LNCaP clone FGC (cell line): ENCODE data around the gene LRRC4B.
A peak's percentile ranks its signal among the peaks of the same experiment; 100 is the strongest.

Experiments used
- DNase-seq: peaks from one replicate; pipeline ENCODE4 v3.0.0-alpha.2; 2011; ENCODE audit warnings: low read depth
- H3K4me3 ChIP-seq: 2 replicates; pipeline ENCODE4 v1.5.1; 2011; ENCODE audit warnings: mild to moderate bottlenecking, low read depth, low read length, control low read depth
- CTCF ChIP-seq: IDR thresholded peaks from 2 replicates; pipeline ENCODE4 v1.5.1; 2012; ENCODE audit warnings: mild to moderate bottlenecking; ENCODE audit not compliant: control insufficient read depth, insufficient read depth; ENCODE audit errors: extremely low read depth

Gene LRRC4B

DNA sequence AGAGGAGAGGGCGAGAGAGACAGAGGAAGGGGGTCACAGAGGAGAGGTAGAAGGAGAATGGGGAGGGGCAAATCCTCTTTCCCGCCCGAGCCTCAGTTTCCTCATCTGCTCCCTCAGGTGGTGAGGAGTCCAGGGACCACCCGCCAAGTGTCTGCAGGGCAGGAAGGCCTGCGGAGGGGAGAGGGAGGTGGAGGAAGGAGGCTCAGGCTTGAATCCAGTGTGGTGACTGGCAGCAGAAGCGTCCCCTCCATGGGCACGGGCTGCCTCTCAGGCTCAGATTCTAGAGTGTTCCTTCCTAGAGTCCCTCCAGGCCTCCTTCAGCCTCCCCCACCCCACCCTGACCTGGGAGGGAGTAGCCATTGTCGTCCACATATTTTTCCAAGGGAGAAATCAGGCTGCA is 75.1 kb downstream of the LRRC4B start:
- TF ChIP-seq CTCF = no peak
- no peak overlapping the region for H3K4me3 ChIP-seq
- no peak for DNase-seq

DNA sequence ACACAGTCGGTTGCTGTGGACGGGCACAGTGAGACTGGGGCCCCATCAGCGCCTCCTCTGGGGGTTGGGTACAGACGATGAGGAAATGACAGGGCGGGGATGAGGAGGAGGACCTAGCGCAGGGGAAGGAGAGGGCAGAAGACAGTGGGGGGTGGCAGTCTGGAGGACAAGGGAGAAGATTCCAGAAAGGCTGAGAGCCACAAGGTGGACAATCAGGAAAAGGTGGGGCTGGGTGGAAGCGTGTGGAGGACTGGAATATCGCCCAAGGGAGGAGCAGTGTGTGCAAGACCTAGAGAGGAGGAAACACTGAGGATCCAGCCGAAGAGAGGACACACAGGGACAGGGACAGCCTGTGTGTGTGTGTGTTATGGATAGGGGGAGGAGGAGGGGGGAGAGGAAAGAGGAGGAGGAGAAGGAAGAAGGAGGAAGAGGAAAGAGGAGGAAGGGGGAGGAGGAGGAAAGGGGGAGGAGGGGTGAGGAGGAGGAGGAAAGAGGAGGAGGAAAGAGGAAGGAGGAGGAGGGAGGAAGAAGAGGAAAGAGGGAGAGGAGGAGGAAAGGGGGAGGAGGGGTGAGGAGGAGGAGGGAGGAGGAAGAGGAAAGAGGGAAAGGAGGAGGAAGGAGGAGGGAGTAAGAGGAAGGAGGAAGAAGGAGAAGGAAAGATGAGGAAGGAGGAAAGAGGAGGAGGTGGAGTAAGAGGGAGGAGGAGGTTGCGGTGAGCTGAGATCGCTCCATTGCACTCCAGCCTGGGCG is 75.8 kb downstream of the LRRC4B start:
- no peak for TF ChIP-seq CTCF
- peak; percentile 11 for DNase-seq
- H3K4me3 ChIP-seq = no peak overlapping the region

DNA sequence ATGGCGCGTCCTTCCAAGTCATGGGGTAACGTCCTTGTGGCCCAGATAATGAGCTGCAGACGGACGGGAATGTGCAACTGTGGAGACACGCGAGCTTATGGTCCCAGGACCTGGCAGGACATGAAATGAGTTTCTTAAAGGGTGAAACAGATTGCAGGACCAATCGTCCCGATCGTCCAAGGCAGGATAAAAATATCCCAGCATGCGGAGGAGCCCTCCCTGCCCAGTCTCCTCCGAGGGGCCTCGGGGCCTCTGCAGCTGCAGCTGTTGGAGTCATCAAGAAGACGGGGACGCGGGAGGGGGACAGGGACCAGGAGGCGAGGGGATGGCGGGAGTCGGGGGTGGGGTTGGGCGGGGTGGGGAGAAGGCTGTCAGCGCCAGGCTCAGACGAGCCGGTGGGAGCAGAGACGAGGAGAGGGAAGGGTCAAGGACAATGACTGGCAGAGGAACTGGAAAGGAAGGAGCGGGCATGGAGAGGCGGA is 77.2 kb downstream of the LRRC4B start:
- no peak for DNase-seq
- no peak overlapping the region for H3K4me3 ChIP-seq
- no peak for TF ChIP-seq CTCF

GRCh38 chr19:50490411-50490811 is 77.8 kb downstream of the LRRC4B start:
- H3K4me3 ChIP-seq = no peak overlapping the region
- TF ChIP-seq CTCF = no peak
- no peak for DNase-seq

DNA sequence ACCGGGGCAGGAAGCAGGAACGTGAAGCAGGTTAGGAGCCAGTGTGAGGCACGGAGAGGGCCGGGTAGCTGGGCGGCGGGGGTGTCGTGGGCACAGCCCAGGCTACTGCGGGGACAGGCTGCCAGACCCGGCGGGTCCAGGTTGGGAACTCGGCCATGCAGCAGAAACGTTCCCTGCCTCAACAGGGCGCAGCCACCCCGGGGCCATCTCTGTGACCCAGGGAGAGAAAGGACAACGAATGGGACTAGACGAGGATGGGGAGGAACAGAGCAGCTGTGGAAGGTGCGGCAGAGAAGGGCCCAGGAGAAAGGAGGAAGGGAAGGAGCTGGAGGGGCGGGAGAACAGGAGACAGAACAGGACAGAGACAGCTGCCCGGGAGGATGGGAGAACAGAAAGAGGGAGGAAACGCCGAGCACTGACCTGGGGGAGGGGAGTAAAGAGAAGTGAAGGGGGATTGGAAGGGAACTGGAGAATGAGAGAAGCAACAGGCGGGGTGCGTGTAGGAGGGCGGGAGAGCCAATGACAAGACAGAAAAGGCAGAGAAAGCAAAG is 78.7 kb downstream of the LRRC4B start:
- no peak overlapping the region for H3K4me3 ChIP-seq
- TF ChIP-seq CTCF = no peak
- DNase-seq = no peak

DNA sequence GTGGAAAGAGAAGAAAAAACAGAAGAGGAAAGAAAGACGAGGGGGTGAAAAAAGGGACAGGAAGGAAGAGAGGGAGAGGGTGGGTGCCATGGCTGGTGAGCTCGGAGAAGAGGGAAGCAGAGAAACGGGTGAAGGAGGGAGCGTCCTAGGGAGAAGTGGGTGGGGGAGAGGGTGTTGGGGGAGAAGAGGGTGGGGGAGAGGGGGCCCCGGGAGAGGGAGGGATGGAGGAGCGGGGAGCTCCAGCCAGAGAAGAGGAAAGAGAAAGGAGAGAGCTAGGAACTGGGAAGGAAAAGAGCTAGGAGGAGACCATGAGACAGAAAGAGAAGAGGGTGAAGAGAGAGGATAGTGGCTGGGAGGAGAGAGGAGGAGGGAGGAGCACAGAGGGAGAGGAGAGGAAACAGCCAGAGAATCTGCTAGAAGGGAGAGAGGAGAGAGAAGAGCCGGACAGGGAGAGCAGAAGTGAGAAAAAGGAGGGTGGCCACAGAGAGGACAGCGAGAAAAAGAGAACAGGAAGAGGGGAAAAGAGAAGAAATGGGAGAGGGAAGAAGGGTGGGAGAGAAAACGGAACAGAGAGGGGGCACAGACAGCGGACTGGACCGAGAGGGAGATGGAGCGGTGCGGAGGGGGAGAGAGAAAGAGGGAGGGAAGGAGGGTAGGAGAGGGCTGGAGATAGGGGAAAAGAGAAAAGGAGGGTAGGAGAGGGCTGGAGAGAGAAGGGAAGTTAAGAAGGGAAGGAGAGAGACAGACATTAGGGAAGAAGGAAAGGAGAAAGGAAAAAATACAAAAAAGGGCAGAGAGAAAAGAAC is 79.6 kb downstream of the LRRC4B start:
- TF ChIP-seq CTCF = no peak
- DNase-seq = no peak
- no peak overlapping the region for H3K4me3 ChIP-seq
